H54 (cell line): ENCODE measurements around the gene AKT3.
A peak's percentile ranks its signal among the peaks of the same experiment; 100 is the strongest.

ENCODE experiments used
- DNase-seq: peaks from one replicate; pipeline ENCODE4 v3.0.0; 2011; ENCODE audit warnings: low spot score, mixed read lengths; ENCODE audit not compliant: insufficient read length
- FAIRE-seq: peaks from 3 replicates; lab custom pipeline; 2011; peaks lifted over from hg19 to GRCh38; lab: Jason Lieb, UNC
- POLR2A ChIP-seq: IDR thresholded peaks from 2 replicates; pipeline ENCODE4 v1.6.1; 2011; ENCODE audit warnings: low read depth, mild to moderate bottlenecking, low read length

Gene AKT3

DNA sequence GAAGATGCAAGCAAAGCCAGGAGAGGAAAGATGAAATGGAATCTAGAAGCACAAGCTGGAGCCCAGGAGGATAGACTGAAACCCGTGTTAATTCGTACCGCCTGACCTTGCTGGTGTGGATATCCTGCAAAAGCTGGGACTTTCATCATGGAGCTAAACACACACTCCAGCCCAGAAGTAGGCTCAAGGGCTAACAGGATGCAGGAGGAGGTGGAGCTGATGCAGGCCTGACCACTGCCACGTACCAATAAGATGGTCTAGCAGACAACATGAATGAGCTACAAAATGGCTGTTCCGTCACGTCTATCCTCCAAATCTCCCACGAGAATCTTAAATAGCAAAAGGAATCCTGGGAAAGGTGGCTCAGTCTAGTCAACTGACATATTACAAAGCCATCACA, 323.9 kb downstream of the AKT3 start:
- no peak for DNase-seq
- TF ChIP-seq POLR2A = no peak
- FAIRE-seq = peak; percentile 6

GRCh38 chr1:243525085-243525487, 325.0 kb downstream of the AKT3 start:
- DNase-seq (no peak), FAIRE-seq (peak; percentile 82)
- TF ChIP-seq POLR2A = no peak

DNA sequence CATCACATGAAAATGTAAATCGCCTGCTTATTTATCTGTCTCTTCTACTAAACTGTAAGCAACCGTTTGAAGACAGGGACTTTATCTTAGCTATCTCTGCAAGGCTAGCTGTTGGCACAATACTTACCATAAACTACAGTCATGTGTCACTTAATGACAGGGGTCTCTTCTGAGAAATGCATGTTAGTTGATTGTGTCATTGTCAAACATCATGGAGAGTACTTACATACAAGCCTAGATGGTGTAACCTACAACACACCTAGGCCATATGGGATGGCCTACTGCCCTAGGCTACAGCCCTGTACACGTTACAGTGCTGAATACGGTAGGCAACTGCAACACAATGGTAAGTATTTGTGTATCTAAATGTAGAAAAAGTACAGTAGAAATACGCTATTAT, 326.3 kb downstream of the AKT3 start:
- FAIRE-seq (no peak), DNase-seq (no peak)
- no peak for TF ChIP-seq POLR2A

DNA sequence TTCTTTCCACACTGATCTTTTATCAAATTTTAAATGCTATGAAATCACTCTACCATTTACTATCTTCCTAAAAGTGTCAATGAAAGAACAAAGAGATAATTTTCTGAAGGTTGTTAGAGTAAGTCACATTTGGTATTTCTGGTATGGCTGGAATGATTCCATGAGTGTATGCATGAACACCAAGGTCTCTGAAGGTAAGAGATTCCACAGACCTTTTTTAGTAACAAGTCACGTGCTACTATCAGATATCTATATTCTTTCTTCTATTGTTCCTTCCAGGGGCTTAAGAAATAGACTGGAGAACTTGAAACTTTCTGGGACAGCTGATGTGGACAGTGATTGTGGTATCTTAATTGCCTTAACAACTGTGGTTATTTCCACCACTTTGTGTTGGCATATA, 329.2 kb downstream of the AKT3 start:
- no peak for TF ChIP-seq POLR2A
- no peak for FAIRE-seq
- DNase-seq = no peak

DNA sequence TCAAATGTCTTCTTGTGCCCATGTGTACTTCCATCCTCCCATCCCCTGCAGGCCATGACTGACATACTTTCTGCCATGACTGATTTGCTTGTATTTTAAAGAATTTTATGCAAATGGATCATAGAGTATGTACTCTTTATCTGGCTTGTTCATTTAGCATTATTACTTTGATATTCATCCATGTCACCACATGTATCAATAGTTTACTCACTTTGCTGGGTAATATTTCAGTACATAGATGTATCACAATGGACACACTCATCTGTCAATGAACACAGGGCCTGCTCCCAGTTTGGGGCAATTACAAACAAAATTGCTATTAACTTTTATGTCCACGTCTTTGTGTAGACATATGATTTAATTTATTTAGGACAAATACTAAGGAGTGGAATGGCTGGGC, 335.1 kb downstream of the AKT3 start:
- no peak for FAIRE-seq
- DNase-seq = no peak
- no peak for TF ChIP-seq POLR2A

- no peak for DNase-seq
- peak; percentile 61 for FAIRE-seq
These were observed 336.1 kb downstream of the AKT3 start for GRCh38 chr1:243513726-243514491.

GRCh38 chr1:243510928-243511327, 339.1 kb downstream of the AKT3 start:
- TF ChIP-seq POLR2A = no peak
- DNase-seq (no peak), FAIRE-seq (no peak)

More at GRCh38 chr1:243513726-243514491, 336.1 kb downstream of the AKT3 start:
- no peak for TF ChIP-seq POLR2A

DNA sequence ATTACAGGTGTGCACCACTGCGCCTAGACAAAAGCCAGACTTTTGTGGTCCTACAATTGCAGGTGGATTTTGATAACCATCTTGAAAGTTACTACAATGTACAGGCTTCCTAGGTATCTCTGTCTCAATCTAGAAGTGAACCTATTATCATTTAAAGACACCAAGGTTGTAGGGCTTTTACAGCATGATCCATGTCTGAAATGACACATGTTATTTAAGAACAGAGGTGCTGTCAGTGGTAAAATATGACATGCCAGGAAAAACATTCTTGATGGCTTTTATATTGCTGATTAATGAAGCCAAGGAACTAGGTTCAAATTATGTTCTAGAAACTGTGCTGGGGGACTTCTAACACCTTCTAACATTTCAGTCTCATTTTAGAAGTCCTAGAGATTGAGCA, 341.1 kb downstream of the AKT3 start:
- DNase-seq = no peak
- TF ChIP-seq POLR2A = no peak
- no peak for FAIRE-seq

DNA sequence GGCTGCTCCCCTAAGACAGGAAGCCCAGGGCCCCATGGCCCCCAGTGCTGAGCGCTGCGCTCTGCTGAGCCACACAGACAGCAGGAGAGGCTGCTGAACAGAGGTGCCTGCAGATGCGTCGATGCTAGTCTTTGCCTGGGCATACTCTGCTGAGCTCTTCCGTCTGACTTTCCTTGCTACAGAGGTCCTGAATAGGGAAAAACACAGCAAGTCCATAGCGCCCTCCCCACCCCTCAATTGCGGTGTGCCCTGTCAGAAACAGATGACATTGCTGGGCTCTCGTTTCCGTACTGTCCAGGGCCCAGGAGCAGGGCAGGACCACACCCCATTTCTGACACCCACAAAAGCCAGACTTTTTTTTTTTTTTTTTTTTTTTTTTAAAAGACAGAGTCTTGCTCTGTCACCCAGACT, 341.7 kb downstream of the AKT3 start:
- no peak for TF ChIP-seq POLR2A
- FAIRE-seq (no peak), DNase-seq (no peak)

- FAIRE-seq = no peak
- no peak for DNase-seq
- TF ChIP-seq POLR2A = no peak
These were observed 342.3 kb downstream of the AKT3 start for GRCh38 chr1:243507672-243508302.

GRCh38 chr1:243507001-243507671, 342.9 kb downstream of the AKT3 start:
- DNase-seq (no peak), FAIRE-seq (no peak)
- no peak for TF ChIP-seq POLR2A

GRCh38 chr1:243505986-243506689, 343.9 kb downstream of the AKT3 start:
- DNase-seq (no peak), FAIRE-seq (no peak)
- no peak for TF ChIP-seq POLR2A

- FAIRE-seq (no peak), DNase-seq (no peak)
- no peak for TF ChIP-seq POLR2A
These were observed 346.9 kb downstream of the AKT3 start for GRCh38 chr1:243503155-243503554.

DNA sequence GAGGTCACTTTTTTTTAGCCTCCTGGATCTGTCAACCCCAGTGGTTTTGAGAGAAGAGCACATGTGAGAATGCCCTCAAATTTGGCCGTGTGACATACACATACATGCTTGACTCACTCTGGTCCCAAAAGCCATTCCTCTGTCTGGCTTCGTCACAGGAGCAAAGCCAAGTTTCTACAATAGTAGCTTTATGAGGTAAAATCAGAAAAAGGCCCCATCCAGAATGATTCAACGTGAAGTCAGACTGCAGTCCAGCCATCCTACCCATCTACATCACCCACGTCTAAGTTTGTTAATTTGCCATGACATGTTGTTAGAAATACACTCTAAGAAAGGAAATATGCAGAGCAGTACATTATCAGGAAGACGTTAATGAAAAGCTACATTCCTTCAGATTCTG, 349.0 kb downstream of the AKT3 start:
- DNase-seq (no peak), FAIRE-seq (no peak)
- TF ChIP-seq POLR2A = no peak
